ENCODE results near the gene CLEC1B. TPM values are rescaled to one million over a fixed set of nuclear protein-coding genes. Genes with fewer than 3 reads are reported as not detected.
"Not testable (repeated sequence)": the region's sequence is repeated elsewhere in the genome, so short reads cannot be mapped to it uniquely, and the experiment has no call there.

CLEC1B gene
- total RNA-seq, 2 experiments from 2014 or later = not detected

DNA sequence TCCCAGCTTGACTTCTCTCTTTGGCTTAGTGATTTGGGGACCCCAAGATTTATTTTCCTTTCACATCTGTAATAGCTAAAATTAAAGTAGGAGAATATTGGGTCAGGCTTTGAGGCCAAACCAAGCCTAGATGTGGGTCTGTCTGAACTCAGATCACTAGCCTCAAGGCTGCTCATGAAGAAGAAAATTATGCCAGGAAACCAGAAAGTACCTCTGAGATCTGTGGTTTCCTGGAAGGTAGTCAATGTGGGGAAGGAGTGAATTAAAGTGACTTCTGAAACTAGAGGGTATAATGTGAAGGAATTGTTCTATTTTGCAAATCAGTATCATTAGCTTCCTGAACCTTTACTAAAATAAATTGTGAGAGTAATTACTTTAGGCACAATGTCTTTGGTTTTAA lies 41.1 kb downstream of the CLEC1B start:
- no peak for TF ChIP-seq EZH2phosphoT487 (IDR thresholded peaks at IDR 0.05; ENCODE audit: borderline replicate concordance, low read depth, low read length)
- TF ChIP-seq, protein P1, sequence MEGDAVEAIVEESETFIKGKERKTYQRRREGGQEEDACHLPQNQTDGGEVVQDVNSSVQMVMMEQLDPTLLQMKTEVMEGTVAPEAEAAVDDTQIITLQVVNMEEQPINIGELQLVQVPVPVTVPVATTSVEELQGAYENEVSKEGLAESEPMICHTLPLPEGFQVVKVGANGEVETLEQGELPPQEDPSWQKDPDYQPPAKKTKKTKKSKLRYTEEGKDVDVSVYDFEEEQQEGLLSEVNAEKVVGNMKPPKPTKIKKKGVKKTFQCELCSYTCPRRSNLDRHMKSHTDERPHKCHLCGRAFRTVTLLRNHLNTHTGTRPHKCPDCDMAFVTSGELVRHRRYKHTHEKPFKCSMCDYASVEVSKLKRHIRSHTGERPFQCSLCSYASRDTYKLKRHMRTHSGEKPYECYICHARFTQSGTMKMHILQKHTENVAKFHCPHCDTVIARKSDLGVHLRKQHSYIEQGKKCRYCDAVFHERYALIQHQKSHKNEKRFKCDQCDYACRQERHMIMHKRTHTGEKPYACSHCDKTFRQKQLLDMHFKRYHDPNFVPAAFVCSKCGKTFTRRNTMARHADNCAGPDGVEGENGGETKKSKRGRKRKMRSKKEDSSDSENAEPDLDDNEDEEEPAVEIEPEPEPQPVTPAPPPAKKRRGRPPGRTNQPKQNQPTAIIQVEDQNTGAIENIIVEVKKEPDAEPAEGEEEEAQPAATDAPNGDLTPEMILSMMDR (conservative IDR thresholded peaks at IDR 0.05; ENCODE audit: low read length) = no peak
- POLR2A ChIA-PET = no interaction called here
- Histone ChIP-seq H2AFZ (ENCODE audit: low read length) (no peak overlapping the region), H3K4me3 (ENCODE audit: low read depth, low read length, poor library complexity, severe bottlenecking) (no peak overlapping the region), H4K20me1 (ENCODE audit: insufficient read depth, low read length) (no peaks in the 10 kb centered on the region), H3K4me2 (ENCODE audit: low read length) (no peak overlapping the region), H3K4me1 (ENCODE audit: insufficient read depth, low read length, poor library complexity, severe bottlenecking) (no peaks in the 10 kb centered on the region), H3K9me3 (ENCODE audit: low read length) (no peaks in the 10 kb centered on the region), H3K9me2 (ENCODE audit: insufficient read depth, low read length) (no peaks in the 10 kb centered on the region), H3K36me3 (ENCODE audit: insufficient read depth, low read length) (no peaks in the 10 kb centered on the region), H3K79me2 (ENCODE audit: insufficient read depth, low read depth, low read length) (no peaks in the 10 kb centered on the region), H3K27ac (ENCODE audit: low read depth, low read length, poor library complexity, severe bottlenecking) (no peak overlapping the region)
- BruUV-seq (replicated peaks) = no TSS peak
- intact Hi-C loops (cut with micrococcal nuclease; ENCODE audit: unreplicated experiment) = no loop called here
- DNase-seq (ENCODE audit: low spot score) = no peak
- CTCF ChIA-PET (ENCODE audit: unreplicated experiment) = no interaction called here

DNA sequence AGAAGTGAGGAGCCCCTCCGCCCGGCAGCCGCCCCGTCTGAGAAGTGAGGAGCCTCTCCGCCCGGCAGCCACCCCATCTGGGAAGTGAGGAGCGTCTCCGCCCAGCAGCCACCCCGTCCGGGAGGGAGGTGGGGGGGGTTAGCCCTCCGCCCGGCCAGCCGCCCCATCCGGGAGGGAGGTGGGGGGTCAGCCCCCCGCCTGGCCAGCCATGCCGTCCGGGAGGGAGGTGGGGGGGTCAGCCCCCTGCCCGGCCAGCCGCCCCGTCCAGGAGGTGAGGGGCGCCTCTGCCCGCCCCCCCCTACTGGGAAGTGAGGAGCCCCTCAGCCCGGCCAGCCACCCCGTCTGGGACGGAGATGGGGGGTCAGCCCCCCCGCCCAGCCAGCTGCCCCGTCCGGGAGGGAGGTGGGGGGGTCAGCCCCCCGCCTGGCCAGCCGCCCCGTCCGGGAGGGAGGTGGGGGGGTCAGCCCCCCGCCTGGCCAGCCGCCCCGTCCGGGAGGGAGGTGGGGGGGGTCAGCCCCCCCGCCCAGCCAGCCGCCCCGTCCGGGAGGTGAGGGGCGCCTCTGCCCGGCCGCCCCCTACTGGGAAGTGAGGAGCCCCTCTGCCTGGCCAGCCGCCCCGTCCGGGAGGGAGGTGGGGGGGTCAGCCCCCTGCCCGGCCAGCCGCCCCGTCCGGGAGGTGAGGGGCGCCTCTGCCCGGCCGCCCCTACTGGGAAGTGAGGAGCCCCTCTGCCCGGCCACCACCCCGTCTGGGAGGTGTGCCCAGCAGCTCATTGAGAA lies 45.8 kb downstream of the CLEC1B start:
- CTCF ChIA-PET (ENCODE audit: unreplicated experiment); H3K9me3 ChIP-seq (ENCODE audit: low read length); H3K27ac ChIP-seq (ENCODE audit: low read depth, low read length, poor library complexity, severe bottlenecking); H3K79me2 ChIP-seq (ENCODE audit: insufficient read depth, low read depth, low read length); POLR2A ChIA-PET; BruUV-seq (replicated peaks); H2AFZ ChIP-seq (ENCODE audit: low read length); H3K36me3 ChIP-seq (ENCODE audit: insufficient read depth, low read length); H4K20me1 ChIP-seq (ENCODE audit: insufficient read depth, low read length); H3K4me3 ChIP-seq (ENCODE audit: low read depth, low read length, poor library complexity, severe bottlenecking); intact Hi-C loops (cut with micrococcal nuclease; ENCODE audit: unreplicated experiment); H3K9me2 ChIP-seq (ENCODE audit: insufficient read depth, low read length); DNase-seq (ENCODE audit: low spot score); H3K4me1 ChIP-seq (ENCODE audit: insufficient read depth, low read length, poor library complexity, severe bottlenecking); H3K4me2 ChIP-seq (ENCODE audit: low read length): not testable (repeated sequence)

DNA sequence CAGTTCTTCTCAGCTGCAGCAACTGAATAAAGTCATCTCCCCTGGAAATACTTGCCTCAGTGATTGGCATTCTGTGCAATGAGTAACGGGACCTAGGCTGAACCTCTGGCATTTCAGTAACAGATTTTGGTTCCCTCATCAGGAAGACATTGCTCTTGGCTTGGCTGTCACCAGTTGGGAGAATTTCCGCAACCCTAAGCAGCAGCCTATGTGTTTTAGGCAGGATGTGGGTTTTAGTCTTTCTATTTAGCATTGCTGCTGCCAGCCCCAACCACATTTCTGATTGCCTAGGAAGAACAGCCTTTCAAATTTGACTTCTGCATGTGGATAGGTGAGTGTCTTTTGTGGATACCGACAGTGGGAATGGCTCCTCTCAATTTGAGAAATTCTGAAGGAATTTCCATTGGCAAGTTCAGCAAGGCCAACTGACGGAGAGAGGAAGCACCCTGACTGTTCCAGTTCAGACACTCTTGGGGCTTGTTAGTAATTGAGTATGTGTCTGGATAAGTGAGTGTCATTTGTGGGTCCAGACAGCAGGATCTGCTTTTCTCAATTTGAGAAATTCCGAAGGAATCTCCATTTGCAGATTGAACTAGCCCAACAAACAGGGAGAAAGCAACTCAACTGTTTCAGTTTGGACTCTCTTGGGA lies 47.8 kb downstream of the CLEC1B start:
- H3K36me3 ChIP-seq (ENCODE audit: insufficient read depth, low read length) = no peaks in the 10 kb centered on the region
- H3K9me3 ChIP-seq (ENCODE audit: low read length) = no peaks in the 10 kb centered on the region
- H3K4me2 ChIP-seq (ENCODE audit: low read length) = no peak overlapping the region
- no peak overlapping the region for H2AFZ ChIP-seq (ENCODE audit: low read length)
- DNase-seq (ENCODE audit: low spot score) = no peak
- H3K79me2 ChIP-seq (ENCODE audit: insufficient read depth, low read depth, low read length) = no peaks in the 10 kb centered on the region
- H3K4me1 ChIP-seq (ENCODE audit: insufficient read depth, low read length, poor library complexity, severe bottlenecking) = no peaks in the 10 kb centered on the region
- no TSS peak for BruUV-seq (replicated peaks)
- no peak overlapping the region for H3K4me3 ChIP-seq (ENCODE audit: low read depth, low read length, poor library complexity, severe bottlenecking)
- H3K27ac ChIP-seq (ENCODE audit: low read depth, low read length, poor library complexity, severe bottlenecking) = no peak overlapping the region
- H4K20me1 ChIP-seq (ENCODE audit: insufficient read depth, low read length) = no peaks in the 10 kb centered on the region
- TF ChIP-seq EZH2phosphoT487 (IDR thresholded peaks at IDR 0.05; ENCODE audit: borderline replicate concordance, low read depth, low read length) = no peak
- TF ChIP-seq, protein P1 (conservative IDR thresholded peaks at IDR 0.05; ENCODE audit: low read length) = no peak
- intact Hi-C loops (cut with micrococcal nuclease; ENCODE audit: unreplicated experiment) = no loop called here
- ChIA-PET POLR2A (interaction anchor here (0.6 kb wide), 1 partner anchor 326 kb away, joined by 3 read pairs; no protein-coding TSS in a partner anchor), CTCF (ENCODE audit: unreplicated experiment) (no interaction called here)
- no peaks in the 10 kb centered on the region for H3K9me2 ChIP-seq (ENCODE audit: insufficient read depth, low read length)

Measured in OCI-LY7 (cell line).